HG03095 (cell line): ENCODE results near the gene MIA2.
"Not testable (repeated sequence)": the region's sequence is repeated elsewhere in the genome, so short reads cannot be mapped to it uniquely, and the experiment has no call there.

Experiments used
- ATAC-seq: cut with Tn5 transposase; IDR thresholded peaks from one replicate; pipeline ENCODE4 v1.9.1; 2021; ENCODE audit warnings: moderate library complexity; ENCODE audit not compliant: unreplicated experiment

MIA2 gene, protein sequence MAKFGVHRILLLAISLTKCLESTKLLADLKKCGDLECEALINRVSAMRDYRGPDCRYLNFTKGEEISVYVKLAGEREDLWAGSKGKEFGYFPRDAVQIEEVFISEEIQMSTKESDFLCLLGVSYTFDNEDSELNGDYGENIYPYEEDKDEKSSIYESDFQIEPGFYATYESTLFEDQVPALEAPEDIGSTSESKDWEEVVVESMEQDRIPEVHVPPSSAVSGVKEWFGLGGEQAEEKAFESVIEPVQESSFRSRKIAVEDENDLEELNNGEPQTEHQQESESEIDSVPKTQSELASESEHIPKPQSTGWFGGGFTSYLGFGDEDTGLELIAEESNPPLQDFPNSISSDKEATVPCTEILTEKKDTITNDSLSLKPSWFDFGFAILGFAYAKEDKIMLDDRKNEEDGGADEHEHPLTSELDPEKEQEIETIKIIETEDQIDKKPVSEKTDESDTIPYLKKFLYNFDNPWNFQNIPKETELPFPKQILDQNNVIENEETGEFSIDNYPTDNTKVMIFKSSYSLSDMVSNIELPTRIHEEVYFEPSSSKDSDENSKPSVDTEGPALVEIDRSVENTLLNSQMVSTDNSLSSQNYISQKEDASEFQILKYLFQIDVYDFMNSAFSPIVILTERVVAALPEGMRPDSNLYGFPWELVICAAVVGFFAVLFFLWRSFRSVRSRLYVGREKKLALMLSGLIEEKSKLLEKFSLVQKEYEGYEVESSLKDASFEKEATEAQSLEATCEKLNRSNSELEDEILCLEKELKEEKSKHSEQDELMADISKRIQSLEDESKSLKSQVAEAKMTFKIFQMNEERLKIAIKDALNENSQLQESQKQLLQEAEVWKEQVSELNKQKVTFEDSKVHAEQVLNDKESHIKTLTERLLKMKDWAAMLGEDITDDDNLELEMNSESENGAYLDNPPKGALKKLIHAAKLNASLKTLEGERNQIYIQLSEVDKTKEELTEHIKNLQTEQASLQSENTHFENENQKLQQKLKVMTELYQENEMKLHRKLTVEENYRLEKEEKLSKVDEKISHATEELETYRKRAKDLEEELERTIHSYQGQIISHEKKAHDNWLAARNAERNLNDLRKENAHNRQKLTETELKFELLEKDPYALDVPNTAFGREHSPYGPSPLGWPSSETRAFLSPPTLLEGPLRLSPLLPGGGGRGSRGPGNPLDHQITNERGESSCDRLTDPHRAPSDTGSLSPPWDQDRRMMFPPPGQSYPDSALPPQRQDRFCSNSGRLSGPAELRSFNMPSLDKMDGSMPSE (N-terminal part only)

DNA sequence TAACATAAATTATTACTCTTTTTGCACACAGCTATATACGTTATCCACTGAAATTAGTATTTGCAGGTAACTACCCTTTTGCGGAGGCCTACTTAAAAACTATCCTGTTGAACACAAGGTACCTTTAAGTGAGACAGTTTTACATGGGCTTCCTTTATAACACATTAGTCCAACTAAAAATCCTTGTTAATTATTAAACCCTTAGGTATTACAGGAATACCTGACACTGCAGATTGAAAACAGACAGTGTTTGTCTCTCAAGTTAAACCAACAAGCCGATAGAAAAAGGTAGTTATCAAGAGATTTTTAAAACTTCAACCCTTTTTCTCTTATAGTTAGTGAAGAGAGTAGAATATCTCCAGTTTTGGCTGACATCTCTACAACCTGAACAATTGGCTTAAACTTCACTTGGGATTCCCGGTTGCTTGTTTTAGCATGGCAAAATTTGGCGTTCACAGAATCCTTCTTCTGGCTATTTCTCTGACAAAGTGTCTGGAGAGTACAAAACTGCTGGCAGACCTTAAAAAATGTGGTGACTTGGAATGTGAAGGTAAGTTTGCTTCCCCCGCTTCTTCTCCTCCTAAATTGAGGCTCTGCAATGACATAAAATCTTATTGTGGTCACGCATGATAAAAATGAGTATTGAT, at the start of gene MIA2:
Gene MIA2 (plus strand): TSS at position 236 of the 647 bp plus-strand sequence. CDS start 200 bp downstream, at position 436.
- no peak for ATAC-seq

DNA sequence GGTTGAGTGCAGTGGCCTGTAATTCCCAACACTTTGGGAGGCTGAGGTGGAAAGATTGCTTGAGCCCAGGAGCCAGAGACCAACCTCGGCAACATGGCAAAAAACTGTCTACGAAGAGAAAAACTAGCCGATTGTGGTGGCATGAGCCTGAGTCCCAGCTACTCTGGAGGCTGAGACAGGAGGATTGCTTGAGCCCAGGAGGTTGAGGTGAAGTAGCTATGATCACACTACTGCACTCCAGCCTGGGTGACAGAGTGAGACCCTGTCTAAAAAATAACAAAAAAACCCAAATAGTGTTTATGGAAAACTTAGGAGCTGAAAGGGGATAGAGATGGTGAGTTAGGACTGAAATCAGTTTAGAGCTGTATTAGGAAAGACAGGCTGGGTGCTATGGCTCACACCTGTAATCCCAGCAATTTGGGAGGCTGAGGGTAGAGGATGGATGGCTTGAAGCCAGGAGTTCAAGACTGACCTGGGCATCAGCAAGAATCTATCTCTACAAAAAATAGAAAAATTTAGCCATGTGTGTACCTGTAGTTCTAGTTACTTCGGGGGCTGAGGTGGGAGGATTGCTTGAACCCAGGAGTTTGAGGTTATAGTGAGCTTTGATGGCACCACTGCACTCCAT, 49.0 kb upstream of the MIA2 start:
- ATAC-seq, result no peak

DNA sequence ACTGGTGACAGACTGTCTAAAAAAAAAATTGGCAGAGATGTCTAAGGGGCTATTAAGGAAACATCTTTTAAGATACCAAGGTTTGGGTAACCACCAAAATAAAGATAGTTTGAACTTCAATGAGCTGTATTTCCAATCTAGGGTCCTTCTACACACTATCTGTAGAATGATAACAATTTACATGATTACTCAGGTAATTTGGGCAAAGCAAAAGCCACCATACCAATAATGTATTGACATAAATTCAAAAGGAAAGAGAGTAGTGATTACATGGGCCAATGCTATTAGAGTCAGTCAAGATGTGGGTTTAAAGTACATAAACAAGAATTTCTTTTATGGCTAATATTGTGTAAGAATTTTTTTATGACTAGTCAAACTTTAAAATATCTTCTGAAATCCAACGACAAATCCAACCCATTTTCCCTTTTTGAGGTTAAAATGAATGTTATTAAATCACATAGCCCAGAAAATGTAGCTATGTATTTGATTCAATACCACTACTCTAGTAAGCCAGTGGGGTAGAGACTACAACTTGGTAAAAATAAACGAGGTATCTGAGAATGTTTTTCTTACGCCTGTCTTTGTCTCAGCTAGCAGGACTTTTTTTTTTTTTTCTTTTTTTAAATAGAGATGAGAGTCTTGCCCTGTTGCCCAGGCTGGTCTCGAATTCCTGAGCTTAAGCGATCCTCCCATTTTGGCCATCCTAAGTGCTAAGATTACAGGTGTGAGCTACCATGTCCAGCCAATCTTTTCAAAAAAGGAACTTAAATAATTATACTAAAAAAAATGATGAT, 48.3 kb upstream of the MIA2 start:
- ATAC-seq, result no peak

DNA sequence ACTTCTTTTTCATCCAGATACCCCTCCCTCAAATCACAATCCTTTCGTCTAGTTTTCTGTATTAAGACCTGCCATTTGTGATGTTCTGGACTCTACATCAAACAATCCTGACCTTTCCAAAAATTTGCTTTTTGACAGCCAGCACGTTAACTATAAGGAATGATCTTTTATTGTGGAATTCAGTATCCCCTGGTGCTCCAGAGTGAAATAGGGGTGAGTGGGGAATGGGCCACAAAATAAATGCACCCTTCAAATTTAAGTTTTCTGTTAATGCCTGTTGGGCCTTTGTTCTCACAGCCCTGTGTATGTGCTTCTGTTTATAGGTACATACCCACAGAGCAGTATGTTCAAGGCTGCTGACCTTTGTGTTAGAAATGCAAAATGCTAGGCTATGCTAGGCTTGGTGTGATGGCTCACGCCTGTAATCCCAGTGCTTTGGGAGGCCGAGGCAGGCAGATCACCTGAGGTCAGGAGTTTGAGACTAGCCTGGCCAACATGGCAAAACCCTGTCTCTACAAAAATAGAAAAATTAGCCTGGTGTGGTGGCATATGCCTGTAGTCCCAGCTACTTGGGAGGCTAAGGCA, 46.7 kb upstream of the MIA2 start:
- ATAC-seq, result no peak

DNA sequence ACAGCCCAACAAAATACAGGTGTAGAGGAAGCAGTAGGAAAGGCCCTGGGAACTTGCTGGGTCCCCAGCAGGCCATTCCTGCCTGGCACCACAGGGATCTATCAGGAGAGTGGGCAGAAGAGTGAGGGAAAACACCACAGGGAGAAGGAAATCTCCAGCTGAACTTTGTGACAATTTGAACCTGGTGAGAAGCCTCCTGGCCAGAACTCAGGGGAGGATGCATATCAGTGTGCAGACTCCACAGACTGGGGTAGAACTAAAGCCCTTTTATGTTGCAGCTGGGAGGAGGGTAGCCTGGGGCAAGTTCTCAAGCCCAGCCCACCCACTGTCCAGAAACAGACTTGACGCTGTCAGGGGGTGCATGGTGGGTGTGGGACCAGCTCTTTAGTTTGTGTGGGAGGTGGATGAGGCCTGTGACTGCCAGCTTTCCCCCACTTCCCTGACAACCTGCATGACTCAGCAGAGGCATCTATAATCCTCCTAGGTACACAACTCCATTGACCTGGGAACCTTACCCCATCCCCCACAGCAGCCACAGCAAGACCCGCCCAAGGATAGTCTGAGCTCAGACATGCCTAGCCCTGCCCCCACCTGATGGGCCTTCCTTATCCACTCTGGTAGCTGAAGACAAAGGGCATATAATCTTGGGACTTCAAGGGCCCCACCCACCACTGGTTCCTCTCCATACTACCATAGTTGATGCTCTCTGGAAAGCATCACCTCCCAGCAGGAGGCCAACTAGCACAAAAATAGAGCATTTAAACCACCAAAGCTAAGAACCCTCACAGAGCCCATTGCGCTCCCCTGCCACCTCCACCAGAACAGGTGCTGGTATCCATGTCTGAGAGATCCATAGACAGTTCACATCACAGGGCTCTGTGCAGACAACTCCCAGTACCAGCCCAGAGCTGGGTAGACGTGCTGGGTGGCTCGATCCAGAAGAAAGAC, 29.8 kb upstream of the MIA2 start:
- ATAC-seq, result no peak

DNA sequence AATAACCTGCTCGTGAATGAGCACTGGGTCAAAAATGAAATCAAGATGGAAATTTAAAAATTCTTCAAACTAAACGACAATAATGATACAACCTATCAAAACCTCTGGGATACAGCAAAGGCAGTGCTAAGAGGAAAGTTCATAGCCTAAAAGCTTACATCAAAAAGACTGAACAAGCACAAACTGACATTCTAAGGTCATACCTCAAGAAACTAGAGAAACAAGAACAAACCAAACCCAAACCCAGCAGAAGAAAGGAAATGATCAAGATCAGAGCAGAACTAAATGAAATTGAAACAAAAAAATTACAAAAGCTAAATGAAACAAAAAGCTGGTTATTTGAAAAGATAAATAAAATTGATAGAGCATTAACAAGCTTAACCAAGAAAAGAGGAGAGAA, 26.3 kb upstream of the MIA2 start:
- ATAC-seq, result not testable (repeated sequence)

DNA sequence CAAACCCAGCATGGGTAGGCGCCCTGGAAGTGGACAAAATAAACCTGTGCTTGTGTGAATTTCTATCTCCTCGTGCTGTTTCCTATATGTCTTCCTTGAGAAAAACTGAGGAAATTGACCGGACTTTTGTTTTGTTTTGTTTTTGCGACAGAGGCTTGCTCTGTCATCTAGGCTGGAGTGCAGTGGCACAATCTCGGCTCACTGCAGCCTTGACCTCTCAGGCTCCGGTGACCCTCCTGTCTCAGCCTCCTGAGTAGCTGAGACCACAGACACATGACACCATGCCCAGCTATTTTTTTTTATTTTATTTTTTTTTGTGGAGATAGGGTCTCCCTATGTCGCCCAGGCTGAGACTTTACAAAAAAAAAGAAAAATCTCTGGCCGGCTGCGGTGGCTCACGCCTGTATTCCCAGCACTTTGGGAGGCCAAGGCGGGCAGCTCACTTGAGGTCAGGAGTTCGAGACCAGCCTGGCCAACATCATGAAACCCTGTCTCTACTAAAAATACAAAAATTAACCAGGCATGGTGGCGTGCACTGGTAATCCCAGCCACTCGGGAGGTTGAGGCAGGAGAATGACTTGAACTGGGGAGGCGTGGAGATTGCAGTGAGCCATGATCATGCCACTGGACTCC, 22.5 kb upstream of the MIA2 start:
- ATAC-seq, result no peak

DNA sequence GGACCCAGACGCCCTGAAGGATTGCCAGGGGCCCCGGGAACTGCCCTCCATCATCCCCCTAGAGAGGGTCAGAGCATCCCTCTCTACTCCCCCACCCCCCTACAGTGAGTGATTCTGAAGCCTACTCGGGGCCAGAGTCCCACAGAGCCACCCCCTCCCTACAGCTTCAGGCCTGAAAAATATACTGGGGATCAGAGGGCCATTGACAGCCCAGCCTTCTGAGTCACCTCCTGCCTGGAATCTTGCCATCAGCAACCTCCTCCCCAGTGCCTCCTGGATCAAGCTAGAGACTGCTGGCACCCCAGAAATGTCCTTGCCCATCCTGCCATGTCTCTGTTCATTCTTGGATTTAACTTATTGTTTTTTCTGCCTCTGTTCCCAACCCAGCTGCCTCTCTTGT, 21.7 kb upstream of the MIA2 start:
- no peak for ATAC-seq

DNA sequence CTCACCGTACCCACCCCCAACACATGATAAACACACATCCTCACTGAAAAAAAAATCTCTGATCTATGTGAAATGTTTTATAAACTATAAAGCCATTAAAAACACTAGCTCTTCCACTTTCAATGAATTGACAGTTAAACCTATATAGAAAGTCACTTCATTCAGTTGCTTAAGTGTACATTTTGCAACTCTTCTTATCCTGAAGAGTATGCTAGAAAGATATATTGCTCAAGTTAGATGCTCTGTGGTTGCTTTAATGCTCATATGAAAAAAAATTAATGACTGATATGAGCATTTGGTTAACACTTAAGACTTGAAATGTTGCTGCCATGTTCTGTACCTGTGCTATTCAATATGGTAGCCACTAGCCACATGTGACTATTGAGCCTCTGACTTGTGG, 21.0 kb upstream of the MIA2 start:
- ATAC-seq, result no peak

DNA sequence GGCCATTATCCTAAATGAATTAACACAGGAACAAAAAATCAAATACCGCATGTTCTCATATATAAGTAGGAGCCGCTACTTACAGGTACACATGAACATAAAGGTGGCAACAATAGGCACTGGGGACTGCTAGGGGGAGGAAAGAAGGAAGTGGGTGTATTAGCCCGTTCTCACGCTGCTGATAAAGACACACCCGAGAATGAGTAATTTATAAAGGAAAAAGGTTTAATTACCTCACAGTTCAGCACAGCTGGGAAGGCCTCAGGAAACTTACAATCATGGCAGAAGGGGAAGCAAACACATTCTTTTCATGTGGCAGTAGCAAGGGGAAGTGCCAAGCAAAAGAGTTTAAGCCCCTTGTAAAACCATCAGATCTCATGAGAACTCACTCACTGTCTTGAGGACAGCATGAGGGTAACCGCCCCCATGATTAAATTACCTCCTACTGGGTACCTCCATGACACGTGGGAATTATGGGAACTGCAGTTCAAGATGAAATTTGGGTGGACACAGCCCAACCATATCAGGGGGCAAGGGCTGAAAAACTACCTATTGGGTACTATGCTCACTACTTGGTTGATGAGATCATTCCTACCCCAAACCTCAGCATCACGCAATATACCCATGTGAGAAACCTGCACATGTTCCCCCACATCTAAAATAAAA, 16.4 kb upstream of the MIA2 start:
- ATAC-seq, result no peak

DNA sequence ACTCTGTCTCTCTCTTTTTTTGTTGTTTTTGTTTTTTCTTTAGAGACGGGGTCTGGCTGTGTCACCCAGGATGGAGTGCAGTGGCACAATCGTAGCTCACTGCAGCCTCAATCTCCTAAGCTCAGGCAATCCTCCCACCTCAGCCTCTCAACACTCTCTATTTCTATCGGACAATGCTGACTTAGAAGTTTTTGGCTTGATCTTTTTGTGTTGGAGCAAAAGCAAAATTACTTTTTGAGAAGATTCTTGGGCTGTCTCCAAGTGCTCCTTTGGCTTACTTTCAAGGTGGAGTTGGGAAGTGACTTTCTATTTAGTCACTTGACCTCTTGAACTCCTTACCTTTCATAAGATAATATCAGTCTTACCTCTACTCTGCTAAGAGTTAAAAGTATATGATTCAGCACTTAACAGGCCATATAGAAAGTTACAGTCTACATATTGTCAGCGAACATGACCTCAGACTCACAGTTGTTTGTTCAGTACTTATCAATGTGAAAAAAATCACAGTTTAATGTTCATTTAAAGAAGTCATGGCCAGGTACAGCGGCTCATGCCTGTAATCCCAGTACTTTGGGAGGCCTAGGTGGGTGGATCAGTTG, 15.4 kb upstream of the MIA2 start:
- no peak for ATAC-seq

DNA sequence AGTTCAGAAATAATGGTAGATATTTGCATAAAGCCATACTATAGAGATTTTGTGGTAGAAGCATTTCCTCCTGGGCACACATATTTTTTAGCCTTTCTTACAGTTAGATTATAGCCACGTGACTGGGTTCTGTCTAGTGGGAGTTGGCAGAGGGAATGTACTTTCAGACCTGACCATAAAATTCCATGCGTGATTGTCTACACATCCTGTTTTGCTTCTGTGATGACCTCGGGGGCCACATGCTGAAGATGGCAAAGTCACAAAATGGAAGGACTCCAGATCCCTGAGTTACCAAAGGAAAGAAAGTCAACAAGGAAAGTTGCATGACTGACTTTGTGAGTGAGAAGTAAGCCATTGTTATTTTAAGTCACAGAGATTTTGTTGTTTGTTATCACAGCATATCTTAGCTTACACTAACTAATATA, 14.6 kb upstream of the MIA2 start:
- ATAC-seq, result no peak

DNA sequence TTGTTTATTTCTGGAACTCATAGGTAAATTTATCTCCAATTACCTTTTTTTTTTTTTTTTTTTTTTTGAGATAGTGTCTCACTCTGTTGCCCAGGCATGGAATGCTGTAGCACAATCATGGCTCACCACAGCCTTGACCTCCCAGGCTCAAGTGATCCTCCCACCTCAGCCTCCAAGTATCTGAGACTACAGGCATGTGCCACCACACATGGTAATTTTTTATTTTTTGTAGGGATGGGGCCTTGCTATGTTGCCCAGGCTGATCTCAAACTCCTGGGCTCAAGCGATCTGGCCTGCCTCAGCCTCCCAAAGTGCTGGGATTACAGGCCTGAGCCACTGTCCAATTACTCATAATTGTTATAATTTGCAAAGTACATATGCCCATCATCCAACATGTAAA, 13.2 kb upstream of the MIA2 start:
- ATAC-seq, result not testable (repeated sequence)

DNA sequence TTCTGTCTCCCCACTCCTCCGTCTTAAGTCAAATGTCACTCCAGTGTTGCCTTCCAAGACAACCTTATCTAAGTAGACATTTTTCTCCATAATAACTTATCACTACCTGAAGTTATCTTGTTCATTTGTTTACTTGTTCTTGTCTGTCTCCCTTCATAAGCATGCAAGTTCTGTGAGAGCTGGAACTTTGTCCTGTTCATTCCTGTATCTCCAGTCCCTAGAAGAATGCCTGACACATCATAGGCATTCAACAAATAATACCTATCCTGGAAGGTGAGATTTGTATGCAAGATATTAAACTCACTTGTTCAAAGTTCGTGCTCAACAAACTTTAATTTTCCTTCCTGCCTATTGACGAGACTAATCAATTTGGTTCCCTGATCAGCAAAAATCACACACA, 5.7 kb upstream of the MIA2 start:
- no peak for ATAC-seq

DNA sequence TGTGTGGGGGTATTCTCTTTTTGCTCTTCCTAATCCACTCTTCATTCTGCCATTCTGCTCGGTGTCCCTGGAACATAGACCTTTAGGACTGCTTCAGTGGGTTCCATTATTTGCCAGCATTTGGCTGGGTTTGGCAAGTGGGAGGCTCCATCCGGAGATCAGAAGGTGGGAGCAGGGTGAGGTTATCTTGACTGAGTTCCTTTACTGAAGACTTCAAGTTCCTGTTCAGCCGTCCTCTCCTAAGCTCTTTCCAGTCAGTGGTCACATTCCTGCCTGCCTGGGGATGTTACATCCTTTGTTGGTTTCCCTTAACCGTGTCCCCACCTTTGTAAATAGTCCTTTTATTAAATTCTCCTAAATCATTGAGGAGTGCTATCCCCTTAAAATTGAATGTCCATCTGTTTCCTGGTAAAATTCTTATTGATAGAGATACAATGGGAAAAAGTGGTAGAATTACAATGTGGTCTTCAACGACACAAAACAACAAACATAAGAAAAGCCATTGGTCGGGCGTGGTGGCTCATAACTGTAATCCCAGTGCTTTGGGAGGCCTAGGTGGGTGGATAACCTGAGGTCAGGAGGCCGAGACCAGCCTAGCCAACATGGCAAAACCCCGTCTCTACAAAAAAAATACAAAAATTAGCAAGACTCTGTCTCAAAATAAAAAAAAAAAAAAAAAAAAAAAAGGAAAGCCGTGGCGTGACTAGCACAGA, 5.0 kb upstream of the MIA2 start:
- ATAC-seq, result no peak

DNA sequence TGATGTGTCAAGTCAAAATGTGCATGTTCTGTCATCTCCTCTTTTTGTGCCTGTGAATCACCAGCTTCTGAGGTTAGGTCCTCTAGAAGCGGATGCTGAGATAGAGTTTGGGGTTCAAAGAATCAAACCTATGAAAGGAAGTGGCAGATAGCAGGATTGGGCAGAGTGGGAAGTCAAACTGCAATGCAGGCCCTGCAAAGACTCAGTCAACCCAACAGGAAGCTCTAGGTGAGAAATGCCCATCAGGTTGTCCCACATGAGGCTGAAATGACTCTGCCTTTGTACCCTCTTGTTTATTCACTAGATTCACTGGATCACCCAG, 4.5 kb upstream of the MIA2 start:
- ATAC-seq, result no peak
